ENCODE measurements around the gene CLDN6.
A peak's percentile ranks its signal among the peaks of the same experiment; 100 is the strongest.

The CLDN6 gene

DNA sequence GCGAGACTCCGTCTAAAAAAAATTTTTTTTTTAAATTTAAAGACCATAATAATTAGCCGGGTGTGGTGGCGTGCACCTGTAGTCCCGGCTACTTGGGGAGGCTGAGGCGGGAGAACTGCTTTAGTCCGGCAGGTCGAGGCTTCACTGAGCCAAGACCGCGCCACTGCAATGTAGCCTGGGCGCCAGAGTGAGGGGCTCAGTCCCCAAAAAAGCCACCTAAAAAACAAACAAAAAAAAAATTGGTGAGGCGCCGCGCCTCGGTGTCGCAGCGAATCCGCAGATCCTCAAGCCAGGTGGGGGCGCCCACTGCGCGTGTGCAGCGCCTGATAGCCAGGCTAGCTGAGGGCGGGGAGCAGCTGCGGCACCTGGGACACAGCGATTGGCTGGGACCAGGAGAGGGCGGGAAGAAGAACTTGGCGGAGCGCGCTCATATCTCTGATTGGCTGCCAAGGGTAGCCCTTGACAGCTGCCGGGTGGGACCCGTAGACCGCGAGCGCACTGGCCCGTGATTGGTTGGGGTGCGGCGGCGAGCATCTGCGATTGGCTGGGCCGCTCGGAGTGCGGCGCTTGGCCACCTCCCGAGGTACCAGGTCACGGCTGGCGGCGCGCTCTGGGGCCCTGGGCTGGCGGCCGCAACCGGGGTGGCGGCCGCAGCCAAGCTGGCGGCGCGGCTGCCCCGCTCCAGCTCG is 14.3 kb downstream of the CLDN6 start:
- Histone ChIP-seq H3K27me3 (ENCODE audit: insufficient read depth, low read length, poor library complexity) (no peaks in the 10 kb centered on the region), H3K4me3 (ENCODE audit: low read length) (no peak overlapping the region), H4K8ac (ENCODE audit: low read depth, low read length) (no peak overlapping the region)

DNA sequence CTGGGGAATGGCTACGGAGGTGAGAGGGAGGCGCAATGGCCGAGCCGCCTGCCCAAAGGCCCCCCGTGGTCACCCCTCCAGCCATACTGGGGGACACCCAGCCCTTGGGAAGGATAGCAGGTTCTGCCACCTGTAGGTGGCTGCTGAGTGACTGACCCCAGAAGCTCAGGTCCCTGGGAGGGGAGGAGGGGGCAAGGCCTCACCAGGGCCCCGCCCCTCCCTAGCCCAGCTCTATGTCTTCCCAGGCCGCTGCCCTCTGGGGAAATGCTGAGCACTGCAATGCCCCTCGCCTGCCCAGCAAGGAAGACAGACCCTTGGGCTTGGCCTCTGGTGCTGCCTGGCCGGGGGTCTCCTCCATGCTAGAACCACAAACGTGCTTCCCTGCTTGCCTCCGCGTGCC is 16.7 kb downstream of the CLDN6 start:
- Histone ChIP-seq H3K79me2 (ENCODE audit: control insufficient read depth, insufficient read depth, low read length) (no peaks in the 10 kb centered on the region), H2BK5ac (ENCODE audit: low read length) (no peak overlapping the region), H3K4ac (ENCODE audit: low read depth, low read length) (no peak overlapping the region), H3K18ac (ENCODE audit: low read length) (no peak overlapping the region), H4K8ac (ENCODE audit: low read depth, low read length) (no peak overlapping the region), H3K27ac (ENCODE audit: low read depth, low read length) (no peak overlapping the region), H3K9ac (ENCODE audit: low read length) (no peak overlapping the region), H3K79me1 (ENCODE audit: low read length) (no peaks in the 10 kb centered on the region), H3K23ac (ENCODE audit: low read length) (no peak overlapping the region), H3K27me3 (ENCODE audit: insufficient read depth, low read length, poor library complexity) (no peaks in the 10 kb centered on the region), H2BK120ac (ENCODE audit: low read depth, low read length) (no peak overlapping the region), H3K56ac (ENCODE audit: low read length) (peak overlapping the region; percentile 44), H4K5ac (ENCODE audit: low read length) (no peak overlapping the region), H3K36me3 (ENCODE audit: control insufficient read depth, insufficient read depth, low read length) (no peaks in the 10 kb centered on the region), H3K4me3 (ENCODE audit: low read length) (no peak overlapping the region), H2AK5ac (ENCODE audit: low read length) (no peak overlapping the region), H2BK15ac (replicated peaks; ENCODE audit: low read depth) (no peak overlapping the region), H3K4me2 (ENCODE audit: low read length) (no peak overlapping the region), H3K4me1 (ENCODE audit: control insufficient read depth, low read depth, low read length) (peaks cover 3% of the 10 kb centered on the region)
- peak; percentile 56 for DNase-seq
- WGBS (ENCODE audit: extremely low coverage, insufficient coverage, low lambda C conversion rate), result no CpG with 5 or more reads among the region's 12 CpGs

More for the DNA sequence above, 14.3 kb downstream of the CLDN6 start:
- H3K18ac ChIP-seq (ENCODE audit: low read length), result no peak overlapping the region
- H2AK5ac ChIP-seq (ENCODE audit: low read length), result no peak overlapping the region
- peak; percentile 100 for DNase-seq
- no peak overlapping the region for H3K4me2 ChIP-seq (ENCODE audit: low read length)
- no peak overlapping the region for H2BK120ac ChIP-seq (ENCODE audit: low read depth, low read length)
- no peak overlapping the region for H2BK15ac ChIP-seq (replicated peaks; ENCODE audit: low read depth)
- H3K27ac ChIP-seq (ENCODE audit: low read depth, low read length), result no peak overlapping the region
- no peak overlapping the region for H3K9ac ChIP-seq (ENCODE audit: low read length)
- no peaks in the 10 kb centered on the region for H3K79me1 ChIP-seq (ENCODE audit: low read length)
- peak overlapping the region; percentile 25 for H3K56ac ChIP-seq (ENCODE audit: low read length)
- H3K36me3 ChIP-seq (ENCODE audit: control insufficient read depth, insufficient read depth, low read length), result no peaks in the 10 kb centered on the region
- peaks cover 22% of the 10 kb centered on the region for H3K4me1 ChIP-seq (ENCODE audit: control insufficient read depth, low read depth, low read length)
- no peaks in the 10 kb centered on the region for H3K79me2 ChIP-seq (ENCODE audit: control insufficient read depth, insufficient read depth, low read length)
- no peak overlapping the region for H3K23ac ChIP-seq (ENCODE audit: low read length)
- no peak overlapping the region for H3K4ac ChIP-seq (ENCODE audit: low read depth, low read length)
- H2BK5ac ChIP-seq (ENCODE audit: low read length), result no peak overlapping the region
- H4K5ac ChIP-seq (ENCODE audit: low read length), result no peak overlapping the region
- WGBS (ENCODE audit: extremely low coverage, insufficient coverage, low lambda C conversion rate), result no CpG with 5 or more reads among the region's 58 CpGs

- Histone ChIP-seq H3K4me1 (ENCODE audit: control insufficient read depth, low read depth, low read length) (no peaks in the 10 kb centered on the region), H3K9ac (ENCODE audit: low read length) (no peak overlapping the region), H3K4me2 (ENCODE audit: low read length) (no peak overlapping the region), H4K8ac (ENCODE audit: low read depth, low read length) (no peak overlapping the region), H2BK120ac (ENCODE audit: low read depth, low read length) (no peak overlapping the region), H3K4ac (ENCODE audit: low read depth, low read length) (no peak overlapping the region), H3K56ac (ENCODE audit: low read length) (no peak overlapping the region), H3K27me3 (ENCODE audit: insufficient read depth, low read length, poor library complexity) (no peaks in the 10 kb centered on the region), H3K27ac (ENCODE audit: low read depth, low read length) (no peak overlapping the region), H3K23ac (ENCODE audit: low read length) (no peak overlapping the region), H2AK5ac (ENCODE audit: low read length) (no peak overlapping the region), H3K79me1 (ENCODE audit: low read length) (no peaks in the 10 kb centered on the region), H4K5ac (ENCODE audit: low read length) (no peak overlapping the region), H2BK5ac (ENCODE audit: low read length) (no peak overlapping the region), H3K79me2 (ENCODE audit: control insufficient read depth, insufficient read depth, low read length) (no peaks in the 10 kb centered on the region), H3K18ac (ENCODE audit: low read length) (no peak overlapping the region), H3K36me3 (ENCODE audit: control insufficient read depth, insufficient read depth, low read length) (no peaks in the 10 kb centered on the region), H3K4me3 (ENCODE audit: low read length) (no peak overlapping the region), H2BK15ac (replicated peaks; ENCODE audit: low read depth) (no peak overlapping the region)
- no CpG with 5 or more reads among the region's 4 CpGs for WGBS (ENCODE audit: extremely low coverage, insufficient coverage, low lambda C conversion rate)
- DNase-seq, result no peak
Observed at GRCh38 chr16:3000540-3000939, 17.4 kb downstream of the CLDN6 start.

DNA sequence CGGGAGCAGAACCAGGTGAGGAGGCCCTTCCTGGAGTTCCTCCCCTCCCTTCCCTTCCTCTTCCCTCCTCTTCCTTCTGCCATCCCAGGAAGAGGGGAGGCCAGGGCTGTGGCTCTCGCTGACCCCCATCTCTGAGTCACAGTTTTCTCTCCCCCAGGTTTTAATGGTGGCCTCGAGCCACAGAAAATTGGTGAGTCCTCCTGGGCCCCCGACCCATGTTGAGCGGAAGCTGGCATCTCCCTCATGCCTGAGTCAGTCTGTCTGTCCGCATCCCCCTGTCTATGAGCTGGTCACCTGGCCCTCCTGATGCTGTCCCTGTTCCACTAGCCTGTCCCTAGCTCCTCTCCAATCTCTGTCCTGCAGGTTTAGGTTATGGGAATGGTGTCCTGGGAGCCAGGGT is 18.1 kb downstream of the CLDN6 start:
- Histone ChIP-seq H3K4ac (ENCODE audit: low read depth, low read length) (no peak overlapping the region), H3K27ac (ENCODE audit: low read depth, low read length) (no peak overlapping the region), H2AK5ac (ENCODE audit: low read length) (no peak overlapping the region), H4K5ac (ENCODE audit: low read length) (no peak overlapping the region), H3K56ac (ENCODE audit: low read length) (no peak overlapping the region), H3K23ac (ENCODE audit: low read length) (no peak overlapping the region), H3K18ac (ENCODE audit: low read length) (no peak overlapping the region), H3K4me2 (ENCODE audit: low read length) (no peak overlapping the region), H3K4me1 (ENCODE audit: control insufficient read depth, low read depth, low read length) (no peaks in the 10 kb centered on the region), H3K4me3 (ENCODE audit: low read length) (no peak overlapping the region), H4K8ac (ENCODE audit: low read depth, low read length) (no peak overlapping the region), H3K79me2 (ENCODE audit: control insufficient read depth, insufficient read depth, low read length) (no peaks in the 10 kb centered on the region), H3K79me1 (ENCODE audit: low read length) (no peaks in the 10 kb centered on the region), H2BK5ac (ENCODE audit: low read length) (no peak overlapping the region), H2BK120ac (ENCODE audit: low read depth, low read length) (no peak overlapping the region), H3K9ac (ENCODE audit: low read length) (no peak overlapping the region), H2BK15ac (replicated peaks; ENCODE audit: low read depth) (no peak overlapping the region), H3K27me3 (ENCODE audit: insufficient read depth, low read length, poor library complexity) (no peaks in the 10 kb centered on the region), H3K36me3 (ENCODE audit: control insufficient read depth, insufficient read depth, low read length) (no peaks in the 10 kb centered on the region)
- WGBS (ENCODE audit: extremely low coverage, insufficient coverage, low lambda C conversion rate), result no CpG with 5 or more reads among the region's 6 CpGs
- no peak for DNase-seq

DNA sequence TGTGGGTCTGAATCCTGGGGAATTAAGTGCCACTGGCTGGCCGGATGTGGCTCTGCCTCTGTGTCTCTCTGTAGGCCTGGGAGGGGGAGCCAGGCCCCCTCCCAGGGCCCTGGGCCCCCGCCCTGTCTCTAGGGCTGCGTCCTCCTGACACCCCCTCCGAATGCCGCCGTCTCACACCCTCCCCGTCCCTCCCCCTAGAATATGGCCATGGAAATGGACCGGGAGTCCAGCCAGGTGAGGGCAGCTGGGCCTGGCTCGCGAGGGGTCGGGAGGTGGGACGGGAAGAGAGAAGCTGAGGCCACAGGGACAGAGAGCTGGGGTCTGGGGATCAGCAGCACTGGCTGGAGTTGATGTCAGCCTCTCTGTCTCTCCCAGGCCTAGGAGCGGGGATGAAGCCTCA is 21.7 kb downstream of the CLDN6 start:
- H3K23ac ChIP-seq (ENCODE audit: low read length), result no peak overlapping the region
- H3K4me1 ChIP-seq (ENCODE audit: control insufficient read depth, low read depth, low read length), result no peaks in the 10 kb centered on the region
- no peak overlapping the region for H2BK120ac ChIP-seq (ENCODE audit: low read depth, low read length)
- no peak overlapping the region for H2BK15ac ChIP-seq (replicated peaks; ENCODE audit: low read depth)
- H4K8ac ChIP-seq (ENCODE audit: low read depth, low read length), result no peak overlapping the region
- no peak overlapping the region for H3K18ac ChIP-seq (ENCODE audit: low read length)
- no peak overlapping the region for H2BK5ac ChIP-seq (ENCODE audit: low read length)
- H3K4ac ChIP-seq (ENCODE audit: low read depth, low read length), result no peak overlapping the region
- no peaks in the 10 kb centered on the region for H3K79me2 ChIP-seq (ENCODE audit: control insufficient read depth, insufficient read depth, low read length)
- no peaks in the 10 kb centered on the region for H3K27me3 ChIP-seq (ENCODE audit: insufficient read depth, low read length, poor library complexity)
- H2AK5ac ChIP-seq (ENCODE audit: low read length), result no peak overlapping the region
- no peak overlapping the region for H3K27ac ChIP-seq (ENCODE audit: low read depth, low read length)
- no peaks in the 10 kb centered on the region for H3K79me1 ChIP-seq (ENCODE audit: low read length)
- peak overlapping the region; percentile 25 for H3K56ac ChIP-seq (ENCODE audit: low read length)
- H3K36me3 ChIP-seq (ENCODE audit: control insufficient read depth, insufficient read depth, low read length), result no peaks in the 10 kb centered on the region
- DNase-seq, result no peak
- no CpG with 5 or more reads among the region's 13 CpGs for WGBS (ENCODE audit: extremely low coverage, insufficient coverage, low lambda C conversion rate)
- no peak overlapping the region for H3K9ac ChIP-seq (ENCODE audit: low read length)
- no peak overlapping the region for H3K4me2 ChIP-seq (ENCODE audit: low read length)
- H4K5ac ChIP-seq (ENCODE audit: low read length), result no peak overlapping the region
- H3K4me3 ChIP-seq (ENCODE audit: low read length), result no peak overlapping the region
